NCI-H128 (cell line): ENCODE results near the gene TERB2.
A peak's percentile ranks its signal among the peaks of the same experiment; 100 is the strongest.
"Not testable (repeated sequence)": the region's sequence is repeated elsewhere in the genome, so short reads cannot be mapped to it uniquely, and the experiment has no call there.

Source experiments
- DNase-seq: peaks from one replicate; lab custom pipeline; 2025; ENCODE audit not compliant: unreplicated experiment; lab: John Stamatoyannopoulos, UW

Gene TERB2

DNA sequence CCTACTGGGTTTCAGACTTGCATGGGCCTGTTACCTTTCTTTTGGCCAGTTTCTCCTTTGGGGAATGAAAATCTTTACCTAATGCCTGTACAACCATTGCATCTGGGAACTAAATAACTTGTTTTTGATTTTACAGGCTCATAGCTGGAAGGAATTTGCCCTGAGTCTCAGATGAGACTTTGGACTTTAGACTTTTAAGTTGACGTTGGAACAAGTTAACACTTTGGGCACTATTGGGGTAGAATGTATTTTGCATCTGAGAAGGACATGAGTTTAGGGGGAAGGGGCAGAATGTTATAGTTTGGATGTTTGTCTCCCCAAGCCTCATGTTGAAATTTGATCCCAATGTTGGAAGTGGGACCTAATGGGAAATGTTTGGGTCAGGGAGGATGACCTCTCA is 44.7 kb downstream of the TERB2 start:
- not testable (repeated sequence) for DNase-seq

DNA sequence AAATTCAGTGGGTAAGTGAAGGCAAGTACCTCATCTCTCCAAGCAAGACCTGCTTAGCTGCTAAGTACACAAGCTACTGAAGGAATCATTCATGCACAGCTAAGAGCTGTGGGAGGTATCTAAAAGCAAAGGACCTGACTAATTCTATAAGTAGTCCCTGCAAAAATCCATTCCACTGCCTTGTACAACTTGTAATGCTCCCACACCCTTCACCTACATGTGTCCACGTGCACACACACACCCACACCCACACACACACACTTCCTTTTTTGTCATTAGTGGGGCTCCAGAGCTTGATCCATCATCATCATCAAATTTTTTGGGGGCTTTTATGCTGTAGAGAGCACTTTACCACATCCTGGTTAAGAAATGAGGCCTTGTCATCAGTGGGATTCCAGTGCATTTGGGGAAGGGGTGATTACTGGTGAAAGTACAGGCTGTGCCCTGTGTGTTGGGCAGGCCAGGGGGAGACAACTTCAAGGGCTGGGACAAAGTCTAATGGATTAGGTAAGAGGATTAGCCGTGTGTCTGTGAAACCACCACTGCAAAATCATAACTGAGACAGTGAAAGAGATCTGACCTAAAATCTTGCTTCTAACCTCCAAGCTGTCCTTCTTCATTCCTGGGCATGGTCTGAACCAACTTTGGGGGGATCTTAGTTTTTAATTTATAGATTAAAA is 47.4 kb downstream of the TERB2 start:
- not testable (repeated sequence) for DNase-seq

DNA sequence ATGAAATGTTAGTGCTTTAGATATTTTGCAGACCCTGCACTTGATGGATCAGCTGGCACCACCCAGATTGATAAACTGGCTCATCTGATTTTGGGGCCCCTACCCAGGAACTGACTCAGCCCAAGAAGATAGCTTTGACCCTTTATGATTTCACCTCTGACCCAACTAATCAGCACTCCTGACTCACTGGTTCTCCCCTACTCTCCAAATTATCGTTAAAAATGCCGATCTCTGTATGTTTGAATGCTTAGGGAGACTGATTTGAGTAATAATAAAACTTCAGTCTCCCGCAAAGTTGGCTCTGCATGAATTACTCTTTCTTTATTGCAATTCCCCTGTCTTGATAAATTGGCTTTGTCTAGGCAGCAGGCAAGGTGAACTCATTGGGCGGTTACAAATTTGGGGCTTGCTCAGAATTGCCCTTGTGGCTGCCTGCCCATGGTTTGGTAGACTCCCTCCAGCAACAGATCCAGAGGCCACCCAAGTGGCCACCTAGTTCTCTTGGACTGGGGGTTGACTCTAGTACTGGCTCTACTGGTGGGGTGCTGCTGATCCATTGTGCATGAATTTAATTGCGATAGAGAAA is 48.2 kb downstream of the TERB2 start:
- DNase-seq: not testable (repeated sequence)

DNA sequence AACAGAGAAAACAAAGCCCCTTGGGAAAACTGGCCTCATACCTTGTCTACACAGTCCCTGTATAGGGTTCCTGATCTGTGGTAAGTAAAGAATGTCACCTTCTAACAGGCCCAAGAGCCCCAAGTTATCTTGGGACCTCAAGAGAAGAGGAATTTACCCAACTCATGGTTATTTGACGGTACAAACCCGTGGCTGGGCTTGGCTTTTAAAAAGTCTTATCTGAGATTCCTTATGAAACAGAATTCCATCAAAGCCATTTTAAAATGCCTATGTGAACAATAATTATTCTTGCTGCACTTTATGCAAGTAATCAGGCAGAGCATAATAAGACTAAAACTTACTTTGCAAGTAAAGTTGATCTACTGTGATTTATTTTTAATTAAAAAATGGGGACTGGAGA is 52.6 kb downstream of the TERB2 start:
- DNase-seq: no peak

DNA sequence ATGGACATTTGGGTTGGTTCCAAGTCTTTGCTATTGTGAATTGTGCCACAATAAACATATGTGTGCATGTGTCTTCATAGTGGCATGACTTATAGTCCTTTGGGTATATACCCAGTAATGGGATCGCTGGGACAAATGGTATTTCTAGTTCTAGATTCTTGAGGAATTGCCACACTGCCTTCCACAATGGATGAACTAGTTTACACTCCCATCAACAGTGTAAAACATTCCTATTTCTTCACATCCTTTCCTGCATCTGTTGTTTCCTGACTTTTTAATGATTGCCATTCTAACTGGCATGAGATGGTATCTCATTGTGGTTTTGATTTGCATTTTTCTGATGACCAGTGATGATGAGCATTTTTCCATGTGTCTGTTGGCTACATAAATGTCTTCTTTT is 58.6 kb downstream of the TERB2 start:
- not testable (repeated sequence) for DNase-seq

DNA sequence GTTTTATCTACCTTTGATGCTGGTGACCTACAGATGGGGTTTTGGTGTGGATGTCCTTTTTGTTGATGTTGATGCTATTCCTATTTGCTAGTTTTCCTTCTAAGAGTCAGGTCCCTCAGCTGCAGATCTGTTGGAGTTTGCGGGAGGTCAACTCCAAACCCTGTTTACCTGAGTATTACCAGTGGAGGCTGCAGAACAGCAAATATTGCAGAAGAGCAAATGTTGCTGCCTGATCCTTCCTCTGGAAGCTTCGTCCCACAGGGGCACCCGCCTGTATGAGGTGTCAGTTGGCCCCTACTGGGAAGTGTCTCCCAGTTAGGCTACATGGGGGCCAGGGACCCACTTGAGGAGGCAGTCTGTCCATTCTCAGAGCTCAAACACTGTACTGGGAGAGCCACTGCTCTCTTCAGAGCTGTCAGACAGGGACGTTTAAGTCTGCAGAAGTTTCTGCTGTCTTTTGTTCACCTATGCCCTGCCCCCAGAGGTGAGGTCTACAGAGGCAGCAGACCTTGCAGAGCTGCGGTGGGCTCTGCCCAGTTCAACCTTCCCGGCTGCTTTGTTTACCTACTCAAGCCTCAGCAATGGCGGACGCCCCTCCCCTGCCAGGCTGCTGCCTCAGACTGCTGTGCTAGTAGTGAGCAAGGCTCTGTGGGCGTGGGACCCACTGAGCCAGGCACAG is 63.9 kb downstream of the TERB2 start:
- DNase-seq: not testable (repeated sequence)

DNA sequence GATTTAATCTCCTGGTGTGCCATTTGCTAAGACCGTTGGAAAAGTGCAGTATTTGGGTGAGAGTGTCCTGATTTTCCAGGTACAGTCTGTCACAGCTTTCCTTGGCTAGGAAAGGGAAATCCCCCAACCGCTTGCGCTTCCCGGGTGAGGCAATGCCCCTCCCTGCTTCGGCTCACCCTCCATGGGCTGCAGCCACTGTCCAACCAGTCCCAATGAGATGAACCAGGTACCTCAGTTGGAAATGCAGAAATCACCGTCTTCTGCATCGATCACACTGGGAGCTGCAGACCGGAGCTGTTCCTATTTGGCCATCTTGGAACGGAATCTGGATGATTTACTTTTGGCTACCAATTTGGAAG is 64.4 kb downstream of the TERB2 start:
- not testable (repeated sequence) for DNase-seq

DNA sequence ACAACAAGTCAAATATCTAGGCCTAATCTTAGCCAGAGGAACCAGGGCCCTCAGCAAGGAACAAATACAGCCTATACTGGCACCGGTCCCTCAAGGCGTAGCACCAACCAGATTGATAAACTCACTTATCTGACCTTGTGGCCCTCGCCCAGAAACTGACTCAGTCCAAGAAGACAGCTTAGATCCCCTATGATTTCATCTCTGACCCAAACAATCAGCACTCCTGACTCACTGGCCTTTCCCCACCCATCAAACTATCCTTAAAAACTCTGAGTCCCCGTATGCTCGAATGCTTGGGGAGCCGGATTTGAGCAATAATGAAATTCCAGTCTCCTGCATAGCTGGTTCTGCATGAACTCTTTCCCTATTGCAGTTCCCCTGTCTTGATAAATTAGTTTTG is 64.9 kb downstream of the TERB2 start:
- no peak for DNase-seq

DNA sequence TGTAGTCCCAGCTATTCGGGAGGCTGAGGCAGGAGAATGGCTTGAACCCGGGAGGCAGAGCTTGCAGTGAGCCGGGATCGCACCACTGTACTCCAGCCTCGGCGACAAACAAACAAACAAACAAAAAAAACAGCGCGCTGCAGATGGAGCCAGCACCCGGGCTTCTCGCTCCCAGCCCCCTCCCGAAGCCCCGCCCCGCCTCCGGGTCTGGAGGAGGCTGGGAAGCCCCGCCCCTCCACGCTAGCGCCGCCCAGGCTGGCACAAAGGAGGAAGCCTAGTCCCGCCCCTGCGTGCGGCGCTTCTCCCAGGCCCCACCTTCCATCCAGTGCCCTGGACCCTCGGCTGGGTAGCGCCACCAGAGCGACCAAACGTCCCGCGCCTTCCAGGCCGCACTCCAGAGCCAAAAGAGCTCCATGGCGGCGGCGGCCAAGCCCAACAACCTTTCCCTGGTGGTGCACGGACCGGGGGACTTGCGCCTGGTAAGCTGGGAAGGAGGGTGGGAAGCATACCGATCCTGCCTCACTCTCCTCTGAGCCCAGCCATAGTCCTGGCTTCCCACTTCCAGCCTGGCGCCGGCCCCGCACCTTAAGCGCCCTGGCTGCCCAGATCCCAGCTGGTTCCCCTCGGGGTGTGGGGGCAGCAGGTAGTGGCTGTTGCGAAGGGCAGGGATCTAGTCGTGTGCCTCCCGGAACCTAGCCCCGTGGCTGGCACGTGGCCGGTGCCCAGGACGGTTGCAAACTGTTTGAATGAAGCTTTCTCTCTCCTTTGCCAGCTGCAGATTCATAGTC is 66.6 kb downstream of the TERB2 start, which contains the start of gene SORD:
Gene SORD, plus strand, starts transcription at position 325 of the 788 bp plus-strand sequence. Its CDS starts 89 bp downstream, at position 414.
- DNase-seq: peak; percentile 55

DNA sequence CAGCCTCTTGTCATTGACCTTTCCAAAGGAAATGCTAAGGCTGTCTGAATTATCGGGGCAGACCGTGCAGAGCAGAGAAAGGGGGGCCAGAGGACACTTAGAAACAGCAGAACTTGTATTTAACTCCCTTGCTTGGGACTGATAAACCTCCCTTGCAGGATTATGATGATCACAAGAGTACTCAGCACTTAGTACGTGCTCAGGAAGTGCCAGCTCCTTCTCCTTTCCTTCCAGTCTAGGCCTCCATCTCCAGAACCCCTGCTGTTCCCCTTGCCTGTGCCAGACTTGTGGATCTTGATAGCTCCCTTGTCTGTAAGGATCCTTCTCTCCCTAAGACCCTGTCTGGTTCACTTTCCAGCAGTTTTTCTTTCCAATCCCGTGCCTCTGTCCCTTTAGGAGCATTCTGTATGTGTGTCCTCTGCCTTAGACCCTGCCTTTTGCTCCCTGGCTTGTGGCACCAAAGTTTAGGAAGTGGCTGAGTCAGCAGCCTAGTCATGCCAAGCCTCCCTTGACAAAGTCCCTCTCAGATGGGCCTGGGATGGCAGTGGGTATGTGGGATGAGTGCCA is 67.3 kb downstream of the TERB2 start:
- no peak for DNase-seq

DNA sequence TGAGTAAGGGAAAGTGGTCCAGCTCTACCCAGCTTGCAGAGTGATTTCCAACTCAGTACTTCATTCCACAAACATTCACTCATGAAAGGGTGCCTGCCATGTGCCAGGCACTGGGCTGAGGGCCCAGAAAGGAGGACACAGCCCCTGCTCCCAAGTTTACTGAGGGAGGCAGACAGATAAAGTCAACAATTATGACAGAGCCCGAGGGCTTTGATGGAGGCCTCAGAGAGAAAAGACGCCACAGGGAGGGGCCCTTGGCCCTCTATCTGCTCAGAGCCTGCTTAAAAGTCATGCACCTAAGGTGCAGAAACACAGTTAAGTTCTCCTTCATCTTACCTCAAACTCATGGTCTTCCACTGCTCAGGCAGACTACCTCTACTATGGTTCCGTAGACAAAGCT is 68.2 kb downstream of the TERB2 start:
- DNase-seq: not testable (repeated sequence)

DNA sequence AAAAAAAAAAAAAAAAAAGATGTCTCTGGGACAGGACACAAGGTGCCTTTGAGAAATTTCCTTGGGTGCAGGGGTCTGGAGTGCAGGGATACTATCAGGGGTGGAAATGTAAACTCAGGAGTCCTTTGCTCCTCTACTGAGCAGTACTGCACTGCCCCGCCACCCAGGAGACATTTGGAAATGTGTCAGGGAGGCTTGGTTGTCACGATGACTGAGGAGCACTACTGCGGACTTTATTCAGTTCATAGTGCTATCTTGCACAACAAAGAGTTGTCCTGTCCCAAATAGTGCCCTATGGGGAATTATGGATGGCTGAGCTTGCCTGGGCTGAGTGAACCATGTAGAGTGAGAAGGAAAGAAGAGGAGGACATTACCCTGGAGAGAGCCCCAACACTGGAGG is 69.1 kb downstream of the TERB2 start:
- not testable (repeated sequence) for DNase-seq

DNA sequence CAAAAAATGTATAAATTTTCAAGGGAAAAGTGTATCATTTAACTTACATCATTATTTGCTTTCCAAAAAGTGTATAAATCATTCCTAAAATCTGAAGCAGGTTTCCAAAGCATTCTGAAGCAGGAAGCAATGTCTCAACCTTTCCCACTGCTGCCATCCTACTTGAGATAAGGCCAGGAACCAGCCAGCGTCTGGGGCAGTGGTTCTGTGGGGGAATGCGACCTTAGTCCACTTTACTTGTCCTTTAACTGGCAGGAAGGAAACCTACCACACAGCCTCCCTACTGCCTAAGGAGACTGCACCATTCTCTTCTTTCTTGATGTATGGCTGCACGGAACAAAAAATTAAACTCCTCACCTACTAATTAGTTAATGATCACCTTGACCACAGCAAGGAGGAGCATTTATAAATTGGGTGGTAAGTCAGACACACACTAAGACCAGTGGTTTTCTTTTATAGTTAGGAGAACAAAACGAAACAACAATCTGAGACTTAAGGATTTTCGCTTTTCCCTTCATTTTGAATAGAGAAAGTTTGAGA is 70.2 kb downstream of the TERB2 start:
- DNase-seq: no peak

DNA sequence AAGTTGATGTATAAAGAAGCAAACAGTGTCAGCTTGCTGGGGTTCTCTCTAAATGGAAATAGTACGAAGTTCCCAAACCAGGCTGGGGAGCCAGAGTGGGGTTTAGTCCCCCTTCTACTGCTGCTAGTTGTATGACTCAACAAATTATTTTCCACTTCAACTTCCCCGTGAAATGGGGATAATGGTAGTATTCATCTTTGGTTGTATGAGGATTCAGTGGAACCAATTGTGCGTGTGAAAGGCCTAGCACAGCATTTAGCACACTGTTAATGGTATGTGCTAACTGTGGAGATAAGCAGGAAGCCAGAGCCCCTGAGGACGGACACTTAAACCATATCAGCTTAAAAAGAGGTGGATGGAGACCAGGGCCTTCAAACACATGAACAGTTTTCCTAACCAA is 70.7 kb downstream of the TERB2 start:
- no peak for DNase-seq
